Measurements from ENCODE around the gene WDR11.
A peak's percentile ranks its signal among the peaks of the same experiment; 100 is the strongest.
"Not testable (repeated sequence)": the region's sequence is repeated elsewhere in the genome, so short reads cannot be mapped to it uniquely, and the experiment has no call there.

WDR11 gene

DNA sequence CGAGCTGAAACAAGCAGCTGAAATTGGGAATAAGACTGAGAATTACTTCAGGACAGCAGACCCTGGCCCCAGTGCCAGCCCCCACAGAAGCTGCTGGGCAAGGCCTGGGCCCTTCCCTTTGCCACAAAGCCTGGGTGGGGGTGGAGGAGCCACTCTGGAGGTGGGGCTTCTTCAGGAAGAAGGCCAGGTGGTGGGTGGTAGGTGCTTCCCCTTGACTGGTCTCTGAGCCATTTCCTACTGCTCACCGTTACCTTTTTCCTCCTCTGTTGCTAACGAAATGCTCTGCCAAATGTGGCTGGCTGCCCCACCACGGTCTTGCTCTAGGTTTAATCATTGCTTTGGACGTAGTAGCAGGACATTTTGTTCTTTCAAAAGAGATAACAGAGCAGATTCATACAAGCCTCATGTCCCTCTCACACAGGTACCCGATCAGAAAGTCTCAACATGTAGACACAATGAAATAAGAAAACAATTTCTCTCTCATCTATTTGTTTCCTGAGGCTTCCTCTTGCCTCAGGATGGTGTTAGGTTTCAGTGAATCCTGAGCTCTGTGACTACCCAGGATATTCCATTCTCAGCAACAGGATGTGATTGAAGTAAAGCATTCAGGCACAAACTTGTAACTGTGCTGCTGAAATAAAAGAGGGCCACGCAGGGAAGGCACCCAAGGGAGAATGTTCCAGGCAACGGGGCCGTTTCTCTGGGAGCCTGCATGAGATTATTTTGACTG, 66.5 kb downstream of the WDR11 start:
- TF ChIP-seq, protein P1, sequence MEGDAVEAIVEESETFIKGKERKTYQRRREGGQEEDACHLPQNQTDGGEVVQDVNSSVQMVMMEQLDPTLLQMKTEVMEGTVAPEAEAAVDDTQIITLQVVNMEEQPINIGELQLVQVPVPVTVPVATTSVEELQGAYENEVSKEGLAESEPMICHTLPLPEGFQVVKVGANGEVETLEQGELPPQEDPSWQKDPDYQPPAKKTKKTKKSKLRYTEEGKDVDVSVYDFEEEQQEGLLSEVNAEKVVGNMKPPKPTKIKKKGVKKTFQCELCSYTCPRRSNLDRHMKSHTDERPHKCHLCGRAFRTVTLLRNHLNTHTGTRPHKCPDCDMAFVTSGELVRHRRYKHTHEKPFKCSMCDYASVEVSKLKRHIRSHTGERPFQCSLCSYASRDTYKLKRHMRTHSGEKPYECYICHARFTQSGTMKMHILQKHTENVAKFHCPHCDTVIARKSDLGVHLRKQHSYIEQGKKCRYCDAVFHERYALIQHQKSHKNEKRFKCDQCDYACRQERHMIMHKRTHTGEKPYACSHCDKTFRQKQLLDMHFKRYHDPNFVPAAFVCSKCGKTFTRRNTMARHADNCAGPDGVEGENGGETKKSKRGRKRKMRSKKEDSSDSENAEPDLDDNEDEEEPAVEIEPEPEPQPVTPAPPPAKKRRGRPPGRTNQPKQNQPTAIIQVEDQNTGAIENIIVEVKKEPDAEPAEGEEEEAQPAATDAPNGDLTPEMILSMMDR (conservative IDR thresholded peaks at IDR 0.05): no peak
- peak overlapping the region; percentile 59 for H3K27ac ChIP-seq

DNA sequence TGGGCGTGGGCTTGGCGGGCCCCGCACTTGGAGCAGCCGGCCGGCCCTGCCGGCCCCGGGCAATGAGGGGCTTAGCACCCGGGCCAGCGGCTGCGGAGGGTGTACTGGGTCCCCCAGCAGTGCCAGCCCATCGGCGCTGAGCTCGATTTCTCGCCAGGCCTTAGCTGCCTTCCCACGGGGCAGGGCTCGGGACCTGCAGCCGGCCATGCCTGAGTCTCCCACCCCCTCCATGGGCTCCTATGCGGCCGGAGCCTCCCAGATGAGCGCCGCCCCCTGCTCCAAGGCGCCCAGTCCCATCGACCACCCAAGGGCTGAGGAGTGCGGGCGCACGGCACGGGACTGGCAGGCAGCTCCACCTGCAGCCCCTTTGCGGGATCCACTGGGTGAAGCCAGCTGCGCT, 72.7 kb downstream of the WDR11 start:
- not testable (repeated sequence) for H3K27ac ChIP-seq

DNA sequence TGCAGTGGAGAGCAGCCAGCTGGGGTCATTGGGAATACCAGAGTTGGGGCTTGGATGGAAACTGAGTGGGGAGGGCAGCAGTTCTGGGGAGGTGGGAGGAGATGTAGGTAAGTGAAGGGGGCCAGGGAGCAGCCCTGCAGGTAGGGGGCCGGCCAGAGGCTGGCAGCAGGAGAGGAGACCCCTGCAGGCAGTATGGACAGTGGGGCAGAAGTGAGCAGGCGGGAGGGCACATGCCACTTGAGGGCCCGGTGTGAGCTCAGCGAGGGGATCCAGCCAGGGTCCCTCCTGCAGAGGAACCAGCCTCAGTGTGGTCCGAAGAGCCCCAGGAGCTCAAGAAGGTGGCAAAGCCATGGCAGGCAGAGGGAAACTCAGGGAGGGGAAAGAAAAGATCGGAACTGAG, 75.4 kb downstream of the WDR11 start:
- TF ChIP-seq, protein P1 (conservative IDR thresholded peaks at IDR 0.05): no peak
- no peak overlapping the region for H3K27ac ChIP-seq

DNA sequence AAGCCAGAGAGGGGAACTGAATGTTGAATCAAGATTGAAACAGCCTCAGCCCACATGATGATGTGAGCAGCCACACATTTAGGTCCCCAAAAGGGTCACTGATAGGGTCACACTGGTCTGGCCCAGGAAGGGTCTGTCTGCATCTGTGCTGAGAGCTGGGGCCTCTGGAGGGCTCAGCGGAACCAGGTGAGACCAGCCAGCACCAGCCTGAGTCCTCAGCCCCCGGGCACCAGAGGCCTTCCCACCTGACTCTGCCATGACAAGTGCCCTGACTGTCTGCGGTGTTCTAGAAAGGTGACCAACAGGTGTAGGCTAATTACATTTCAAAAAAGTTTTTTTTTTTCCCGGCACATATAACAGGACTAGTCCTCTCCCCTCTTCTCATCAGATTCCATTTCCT, 76.2 kb downstream of the WDR11 start:
- TF ChIP-seq, protein P1 (conservative IDR thresholded peaks at IDR 0.05): no peak

DNA sequence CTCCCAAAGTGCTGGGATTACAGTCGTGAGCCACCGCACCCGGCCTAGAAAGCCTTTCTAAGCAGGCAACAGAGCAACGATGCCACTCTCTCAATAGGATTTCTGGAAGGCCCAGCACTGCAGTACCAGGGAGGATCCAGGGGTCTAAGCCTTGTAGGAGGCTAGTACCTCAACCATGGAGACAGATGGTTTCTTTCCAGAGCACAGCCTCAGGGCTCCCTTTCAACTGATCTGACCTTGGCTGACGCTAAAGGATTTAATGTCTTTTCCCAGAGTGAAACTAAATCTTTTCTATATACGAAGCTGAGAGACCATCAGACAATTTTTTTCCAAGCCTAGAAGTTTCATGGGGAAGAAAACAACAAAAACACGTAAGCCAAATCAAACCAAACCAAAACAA, 78.0 kb downstream of the WDR11 start:
- TF ChIP-seq, protein P1 (conservative IDR thresholded peaks at IDR 0.05): no peak
- H3K27ac ChIP-seq: no peak overlapping the region

More for the DNA sequence above, 76.2 kb downstream of the WDR11 start:
- no peak overlapping the region for H3K27ac ChIP-seq

DNA sequence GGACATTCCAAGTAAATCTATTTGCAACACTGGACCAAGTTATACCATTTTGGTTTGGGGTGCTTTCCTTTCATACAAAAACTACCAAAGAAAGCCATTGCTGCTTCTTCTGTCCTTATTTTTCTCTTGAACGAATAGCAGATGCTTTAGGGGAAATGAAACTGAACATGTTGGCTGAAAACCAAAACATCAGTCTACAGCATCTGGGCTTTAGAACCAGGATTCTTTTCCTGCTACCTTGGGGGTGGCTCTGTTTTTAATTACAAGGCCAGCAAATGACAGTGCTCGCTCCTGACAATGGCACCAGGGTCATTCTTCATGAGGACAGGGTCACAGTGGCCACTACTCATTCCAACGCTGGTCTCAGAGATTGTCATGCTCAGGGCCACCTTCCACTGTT, 80.3 kb downstream of the WDR11 start:
- TF ChIP-seq, protein P1 (conservative IDR thresholded peaks at IDR 0.05): no peak
- H3K27ac ChIP-seq: no peak overlapping the region

DNA sequence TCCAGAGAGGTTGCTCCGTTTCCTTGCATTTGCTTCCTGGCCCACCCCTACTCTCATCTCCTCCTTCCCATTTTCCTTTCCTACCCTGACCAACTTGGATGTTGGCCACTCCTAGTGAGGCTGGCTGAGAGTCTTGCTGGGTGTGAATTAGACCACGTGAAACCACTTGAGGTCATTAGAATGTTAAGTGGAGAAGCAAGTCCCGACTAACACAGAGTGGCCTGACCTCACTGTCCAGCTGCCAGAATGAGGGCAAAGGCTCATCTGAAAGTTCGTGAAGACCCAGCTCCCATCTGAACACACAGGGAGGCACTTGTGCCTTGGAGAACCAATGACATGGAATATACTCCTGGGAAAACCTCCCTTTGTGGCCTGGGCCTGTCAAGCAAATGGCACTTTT, 80.8 kb downstream of the WDR11 start:
- TF ChIP-seq, protein P1 (conservative IDR thresholded peaks at IDR 0.05): no peak
- no peak overlapping the region for H3K27ac ChIP-seq

DNA sequence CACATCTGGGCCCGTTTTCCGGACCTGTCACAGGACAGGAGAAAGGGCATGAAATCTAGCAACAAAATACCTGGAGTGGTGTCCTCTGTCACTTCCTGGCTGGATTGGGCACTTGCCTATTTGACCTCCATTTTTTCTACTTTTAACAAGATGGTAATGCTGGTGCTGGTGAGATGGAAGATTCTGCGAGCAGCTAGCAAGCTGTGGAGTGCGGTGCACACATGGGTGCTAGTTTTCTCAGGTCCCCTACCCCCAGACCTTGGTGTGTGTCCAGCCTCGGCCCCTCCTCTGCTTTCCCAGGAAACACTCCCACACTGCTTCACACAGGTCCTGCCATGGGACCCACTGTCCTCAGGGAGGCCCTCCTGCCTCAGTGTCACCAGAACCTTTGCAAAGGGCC, 87.7 kb downstream of the WDR11 start:
- TF ChIP-seq, protein P1 (conservative IDR thresholded peaks at IDR 0.05): no peak
- no peak overlapping the region for H3K27ac ChIP-seq
